IPS-18a (cell line): ENCODE measurements around the gene RCCD1.

Experiments used
- H3K27ac ChIP-seq: one replicate; pipeline ENCODE4 v1.5.1; 2013; ENCODE audit warnings: low read length
- H3K27me3 ChIP-seq: one replicate; pipeline ENCODE4 v1.6.1; 2013; ENCODE audit warnings: mild to moderate bottlenecking, low read length; ENCODE audit not compliant: control insufficient read depth, insufficient read depth
- H3K36me3 ChIP-seq: one replicate; pipeline ENCODE4 v1.6.1; 2013; ENCODE audit warnings: low read depth, low read length; ENCODE audit not compliant: control insufficient read depth
- H3K4me1 ChIP-seq: one replicate; pipeline ENCODE4 v1.6.1; 2013; ENCODE audit warnings: low read depth, low read length; ENCODE audit not compliant: control insufficient read depth
- H3K4me3 ChIP-seq: one replicate; pipeline ENCODE4 v1.5.1; 2013; ENCODE audit warnings: low read length
- H3K9ac ChIP-seq: one replicate; pipeline ENCODE4 v1.6.1; 2013; ENCODE audit warnings: mild to moderate bottlenecking, low read length, moderate library complexity
- H3K9me3 ChIP-seq: one replicate; pipeline ENCODE4 v1.6.1; 2013; ENCODE audit warnings: low read depth, low read length; ENCODE audit not compliant: control insufficient read depth

Gene RCCD1

GRCh38 chr15:90934949-90935751, 19.5 kb upstream of the RCCD1 start, which contains the start of gene UNC45A:
Gene UNC45A (plus strand): TSS chr15:90935285. CDS start chr15:90935325, 40 bp downstream.
- peak within 1 kb of the TSS; percentile 73 for H3K4me3 ChIP-seq
- H3K9ac ChIP-seq, result peak within 1 kb of the TSS; percentile 45
- H3K4me1 ChIP-seq, result peaks cover 11% of the 10 kb centered on the region
- no peak within 1 kb of the TSS for H3K27ac ChIP-seq
- H3K27me3 ChIP-seq, result peaks cover 14% of the 10 kb centered on the region
- no peaks in the 10 kb centered on the region for H3K9me3 ChIP-seq
- H3K36me3 ChIP-seq, result peaks cover 10% of the 10 kb centered on the region

- Histone ChIP-seq H3K27ac (no peak overlapping the region), H3K27me3 (peaks cover 14% of the 10 kb centered on the region), H3K9me3 (no peaks in the 10 kb centered on the region), H3K4me1 (peaks cover 11% of the 10 kb centered on the region), H3K9ac (no peak overlapping the region), H3K36me3 (peaks cover 20% of the 10 kb centered on the region), H3K4me3 (no peak overlapping the region)
Measured at GRCh38 chr15:90936823-90937222, 17.9 kb upstream of the RCCD1 start.

- H3K4me1 ChIP-seq, result peaks cover 11% of the 10 kb centered on the region
- peaks cover 8% of the 10 kb centered on the region for H3K27me3 ChIP-seq
- H3K27ac ChIP-seq, result no peak overlapping the region
- H3K36me3 ChIP-seq, result peaks cover 33% of the 10 kb centered on the region
- H3K9me3 ChIP-seq, result no peaks in the 10 kb centered on the region
- H3K4me3 ChIP-seq, result no peak overlapping the region
- H3K9ac ChIP-seq, result no peak overlapping the region
Measured at GRCh38 chr15:90938261-90938660, 16.4 kb upstream of the RCCD1 start.

GRCh38 chr15:90939756-90940155, 14.9 kb upstream of the RCCD1 start:
- Histone ChIP-seq H3K36me3 (peaks cover 48% of the 10 kb centered on the region), H3K27ac (no peak overlapping the region), H3K27me3 (no peaks in the 10 kb centered on the region), H3K9ac (no peak overlapping the region), H3K4me3 (no peak overlapping the region), H3K4me1 (peaks cover 8% of the 10 kb centered on the region), H3K9me3 (no peaks in the 10 kb centered on the region)

GRCh38 chr15:90941038-90941437, 13.6 kb upstream of the RCCD1 start:
- H3K27me3 ChIP-seq, result no peaks in the 10 kb centered on the region
- H3K4me3 ChIP-seq, result no peak overlapping the region
- H3K9me3 ChIP-seq, result no peaks in the 10 kb centered on the region
- peaks cover 56% of the 10 kb centered on the region for H3K36me3 ChIP-seq
- H3K4me1 ChIP-seq, result peaks cover 6% of the 10 kb centered on the region
- no peak overlapping the region for H3K27ac ChIP-seq
- no peak overlapping the region for H3K9ac ChIP-seq

GRCh38 chr15:90942354-90943120, 12.1 kb upstream of the RCCD1 start:
- Histone ChIP-seq H3K27me3 (no peaks in the 10 kb centered on the region), H3K36me3 (peaks cover 67% of the 10 kb centered on the region), H3K9ac (no peak overlapping the region), H3K4me3 (no peak overlapping the region), H3K27ac (no peak overlapping the region), H3K9me3 (no peaks in the 10 kb centered on the region), H3K4me1 (no peaks in the 10 kb centered on the region)

- no peaks in the 10 kb centered on the region for H3K27me3 ChIP-seq
- no peak overlapping the region for H3K4me3 ChIP-seq
- peaks cover 76% of the 10 kb centered on the region for H3K36me3 ChIP-seq
- H3K9ac ChIP-seq, result no peak overlapping the region
- H3K4me1 ChIP-seq, result no peaks in the 10 kb centered on the region
- no peaks in the 10 kb centered on the region for H3K9me3 ChIP-seq
- no peak overlapping the region for H3K27ac ChIP-seq
Measured at GRCh38 chr15:90945091-90945490, 9.6 kb upstream of the RCCD1 start.

- Histone ChIP-seq H3K4me3 (no peak overlapping the region), H3K4me1 (no peaks in the 10 kb centered on the region), H3K9ac (no peak overlapping the region), H3K27me3 (no peaks in the 10 kb centered on the region), H3K27ac (no peak overlapping the region), H3K9me3 (no peaks in the 10 kb centered on the region), H3K36me3 (peaks cover 78% of the 10 kb centered on the region)
Measured at GRCh38 chr15:90946538-90946937, 8.1 kb upstream of the RCCD1 start.

GRCh38 chr15:90946941-90947576, 7.6 kb upstream of the RCCD1 start:
- Histone ChIP-seq H3K4me1 (no peaks in the 10 kb centered on the region), H3K36me3 (peaks cover 81% of the 10 kb centered on the region), H3K9ac (no peak overlapping the region), H3K4me3 (no peak overlapping the region), H3K27ac (no peak overlapping the region), H3K9me3 (no peaks in the 10 kb centered on the region), H3K27me3 (no peaks in the 10 kb centered on the region)

GRCh38 chr15:90947577-90948357, 6.9 kb upstream of the RCCD1 start:
- H3K4me1 ChIP-seq, result no peaks in the 10 kb centered on the region
- no peaks in the 10 kb centered on the region for H3K9me3 ChIP-seq
- peaks cover 76% of the 10 kb centered on the region for H3K36me3 ChIP-seq
- H3K9ac ChIP-seq, result no peak overlapping the region
- no peak overlapping the region for H3K4me3 ChIP-seq
- no peak overlapping the region for H3K27ac ChIP-seq
- no peaks in the 10 kb centered on the region for H3K27me3 ChIP-seq

- H3K27ac ChIP-seq, result no peak overlapping the region
- H3K9me3 ChIP-seq, result no peaks in the 10 kb centered on the region
- H3K9ac ChIP-seq, result no peak overlapping the region
- H3K27me3 ChIP-seq, result no peaks in the 10 kb centered on the region
- no peaks in the 10 kb centered on the region for H3K4me1 ChIP-seq
- no peak overlapping the region for H3K4me3 ChIP-seq
- peaks cover 74% of the 10 kb centered on the region for H3K36me3 ChIP-seq
Measured at GRCh38 chr15:90948506-90948905, 6.2 kb upstream of the RCCD1 start.
